Retinal pigment epithelial cell (primary cell): ENCODE measurements around the gene CPEB1.
A peak's percentile ranks its signal among the peaks of the same experiment; 100 is the strongest.
"Not testable (repeated sequence)": the region's sequence is repeated elsewhere in the genome, so short reads cannot be mapped to it uniquely, and the experiment has no call there.

Source experiments
- DNase-seq: peaks from one replicate; pipeline ENCODE4 v3.0.0-alpha.2; 2010; ENCODE audit warnings: low read depth
- H3K4me3 ChIP-seq: 2 replicates; pipeline ENCODE4 v1.5.1; 2011; ENCODE audit warnings: mild to moderate bottlenecking, low read length, control low read depth, moderate library complexity
- TF ChIP-seq, protein P1 (sequence below): conservative IDR thresholded peaks from 2 replicates; pipeline ENCODE4 v1.5.1; 2011; ENCODE audit warnings: low read depth, low read length, control low read depth, inconsistent platforms

The CPEB1 gene

DNA sequence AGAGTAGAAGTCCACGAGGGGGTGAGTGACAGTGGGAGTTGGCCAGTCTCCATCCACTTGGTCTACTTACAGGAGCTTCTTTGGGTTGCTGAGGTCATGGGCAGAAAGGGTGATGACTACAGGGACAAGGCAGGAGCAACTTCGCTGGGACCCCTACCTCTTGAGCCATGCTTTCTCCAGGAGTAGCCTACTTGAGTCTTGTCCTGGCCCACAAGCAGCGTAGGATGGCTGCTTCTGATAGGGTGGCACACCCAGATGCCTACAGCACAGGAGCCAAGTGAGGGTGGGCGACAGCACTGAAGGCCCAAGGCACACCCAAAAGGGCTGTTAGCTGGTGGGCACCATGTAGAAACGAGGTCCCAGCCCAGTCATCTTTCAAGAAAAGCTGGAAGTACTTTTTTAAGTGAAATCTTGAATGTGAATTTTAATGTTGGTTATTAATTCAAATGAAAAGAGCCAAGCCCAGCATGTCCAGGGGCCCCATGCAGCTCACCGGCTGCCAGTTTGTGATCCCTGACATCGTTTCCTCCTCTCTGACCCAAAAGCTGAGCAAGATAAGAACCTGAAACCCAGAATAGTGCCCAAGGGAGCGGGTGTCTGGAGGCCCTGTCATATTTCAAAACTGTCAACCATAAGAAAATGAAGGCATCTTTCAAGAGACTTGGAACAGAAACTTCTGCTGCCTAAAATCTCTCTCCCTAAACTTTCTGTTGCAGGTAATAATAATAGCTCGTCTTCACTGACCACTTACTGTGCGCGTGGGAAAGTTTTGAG is 2.2 kb upstream of the CPEB1 start:
- TF ChIP-seq, protein P1, sequence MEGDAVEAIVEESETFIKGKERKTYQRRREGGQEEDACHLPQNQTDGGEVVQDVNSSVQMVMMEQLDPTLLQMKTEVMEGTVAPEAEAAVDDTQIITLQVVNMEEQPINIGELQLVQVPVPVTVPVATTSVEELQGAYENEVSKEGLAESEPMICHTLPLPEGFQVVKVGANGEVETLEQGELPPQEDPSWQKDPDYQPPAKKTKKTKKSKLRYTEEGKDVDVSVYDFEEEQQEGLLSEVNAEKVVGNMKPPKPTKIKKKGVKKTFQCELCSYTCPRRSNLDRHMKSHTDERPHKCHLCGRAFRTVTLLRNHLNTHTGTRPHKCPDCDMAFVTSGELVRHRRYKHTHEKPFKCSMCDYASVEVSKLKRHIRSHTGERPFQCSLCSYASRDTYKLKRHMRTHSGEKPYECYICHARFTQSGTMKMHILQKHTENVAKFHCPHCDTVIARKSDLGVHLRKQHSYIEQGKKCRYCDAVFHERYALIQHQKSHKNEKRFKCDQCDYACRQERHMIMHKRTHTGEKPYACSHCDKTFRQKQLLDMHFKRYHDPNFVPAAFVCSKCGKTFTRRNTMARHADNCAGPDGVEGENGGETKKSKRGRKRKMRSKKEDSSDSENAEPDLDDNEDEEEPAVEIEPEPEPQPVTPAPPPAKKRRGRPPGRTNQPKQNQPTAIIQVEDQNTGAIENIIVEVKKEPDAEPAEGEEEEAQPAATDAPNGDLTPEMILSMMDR: no peak
- DNase-seq: no peak
- no peak overlapping the region for H3K4me3 ChIP-seq

GRCh38 chr15:82648257-82649103 is 1.3 kb upstream of the CPEB1 start:
- peak overlapping the region; percentile 19 for H3K4me3 ChIP-seq
- DNase-seq: no peak

GRCh38 chr15:82647835-82648256 is 683 bp upstream of the CPEB1 start:
- DNase-seq: no peak
- TF ChIP-seq, protein P1: no peak
- peak overlapping the region; percentile 19 for H3K4me3 ChIP-seq

More at GRCh38 chr15:82648257-82649103, 1.3 kb upstream of the CPEB1 start:
- TF ChIP-seq, protein P1: peak; percentile 20

- TF ChIP-seq, protein P1: no peak
- peak overlapping the region; percentile 32 for H3K4me3 ChIP-seq
- no peak for DNase-seq
These were observed 716 bp downstream of the CPEB1 start for GRCh38 chr15:82646250-82647044.

DNA sequence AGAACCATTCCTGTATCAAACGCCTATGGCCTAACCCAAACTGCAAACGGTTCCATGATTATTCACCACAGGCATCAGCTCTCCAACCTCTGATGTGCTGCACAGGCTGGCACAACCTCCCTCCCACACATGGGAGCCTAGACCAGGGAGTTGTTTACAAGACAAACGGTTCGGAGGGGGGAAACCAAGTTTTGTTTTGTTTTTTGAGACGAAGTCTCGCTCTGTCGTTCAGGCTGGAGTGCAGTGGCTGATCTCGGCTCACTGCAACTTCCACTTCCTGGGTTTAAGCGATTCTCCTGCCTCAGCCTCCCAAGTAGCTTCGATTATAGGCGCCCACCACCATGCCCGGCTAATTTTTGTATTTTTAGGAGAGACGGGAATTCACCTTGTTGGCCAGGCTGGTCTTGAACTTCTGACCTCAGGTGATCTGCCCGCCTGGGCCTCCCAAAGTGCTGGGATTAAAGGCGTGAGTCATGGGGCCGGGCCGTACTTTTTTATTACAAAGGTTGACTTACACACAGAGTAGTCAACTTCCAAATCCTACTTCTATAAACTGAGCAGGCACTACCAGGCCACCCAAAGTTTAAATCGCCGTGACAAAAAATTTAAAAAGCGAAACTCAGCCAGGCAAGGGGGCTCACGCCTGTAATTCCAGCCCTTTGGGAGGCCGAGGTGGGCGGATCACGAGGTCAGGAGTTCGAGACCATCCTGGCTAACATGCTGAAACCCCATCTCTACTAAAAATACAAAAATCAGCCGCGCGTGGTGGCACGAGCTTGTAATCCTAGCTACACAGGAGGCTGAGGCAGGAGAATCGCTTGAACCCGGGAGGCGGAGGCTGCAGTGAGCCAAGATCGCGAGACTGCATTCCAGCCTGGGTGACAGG is 2.0 kb downstream of the CPEB1 start:
- not testable (repeated sequence) for H3K4me3 ChIP-seq, DNase-seq

- TF ChIP-seq, protein P1: no peak
- DNase-seq: peak; percentile 29
- H3K4me3 ChIP-seq: no peak overlapping the region
These were observed 3.2 kb downstream of the CPEB1 start for GRCh38 chr15:82643992-82644391.
